Neutrophil (primary cell): Measurements from ENCODE around the gene CACNA1E.

Experiments used
- H3K27ac ChIP-seq: fragments of 200-600 bp; sonication (generic); 2 replicates; pipeline ENCODE4 v1.5.1; 2016; ENCODE audit warnings: mild to moderate bottlenecking, moderate library complexity
- H3K27me3 ChIP-seq: fragments of 200-600 bp; sonication (generic); 2 replicates; pipeline ENCODE4 v1.6.0; 2016; ENCODE audit warnings: mild to moderate bottlenecking
- H3K36me3 ChIP-seq: fragments of 200-600 bp; sonication (generic); 2 replicates; pipeline ENCODE4 v1.5.1; 2017
- H3K4me1 ChIP-seq, 2 experiments: fragments of 200-600 bp in 1 of 2; sonication (generic) in 1 of 2; 1 replicate in 1 of 2; 2 replicates in 1 of 2; pipeline versions ENCODE4 v1.5.1 to v1.6.1; 2013 to 2016; ENCODE audit warnings: low read depth in 1 of 2, low read length in 1 of 2, mild to moderate bottlenecking in 1 of 2, moderate library complexity in 1 of 2; ENCODE audit not compliant: control insufficient read depth in 1 of 2, insufficient read depth in 1 of 2
- H3K4me3 ChIP-seq, 2 experiments: fragments of 200-600 bp in 1 of 2; sonication (generic) in 1 of 2; 1 replicate in 1 of 2; 2 replicates in 1 of 2; pipeline ENCODE4 v1.5.1; 2013 to 2016; ENCODE audit warnings: low read depth in 1 of 2, low read length in 1 of 2, mild to moderate bottlenecking in 1 of 2, moderate library complexity in 1 of 2
- H3K9me3 ChIP-seq: fragments of 200-600 bp; sonication (generic); 2 replicates; pipeline ENCODE4 v1.5.1; 2016
- CTCF ChIP-seq: fragments of 200-600 bp; sonication (generic); IDR thresholded peaks from 2 replicates; pipeline ENCODE4 v1.5.1; 2016; ENCODE audit warnings: antibody characterized with exemption

Gene CACNA1E

GRCh38 chr1:181583598-181583997 is 100.3 kb downstream of the CACNA1E start:
- Histone ChIP-seq H3K27ac (no peak overlapping the region), H3K9me3 (no peaks in the 10 kb centered on the region), H3K4me1 (peaks cover 8 to 10% of the 10 kb centered on the region in 2 experiments), H3K4me3 (no peak overlapping the region), H3K27me3 (peaks cover 25% of the 10 kb centered on the region), H3K36me3 (no peaks in the 10 kb centered on the region)
- no peak for TF ChIP-seq CTCF

- Histone ChIP-seq H3K4me3 (no peak overlapping the region), H3K36me3 (no peaks in the 10 kb centered on the region), H3K27ac (no peak overlapping the region), H3K4me1 (peaks cover 8 to 10% of the 10 kb centered on the region in 2 experiments), H3K9me3 (no peaks in the 10 kb centered on the region), H3K27me3 (peaks cover 47% of the 10 kb centered on the region)
- no peak for TF ChIP-seq CTCF
These were observed 104.6 kb downstream of the CACNA1E start for GRCh38 chr1:181587870-181588438.

- no peak for TF ChIP-seq CTCF
- Histone ChIP-seq H3K27ac (no peak overlapping the region), H3K4me3 (no peak overlapping the region), H3K4me1 (peaks cover 8 to 10% of the 10 kb centered on the region in 2 experiments), H3K36me3 (no peaks in the 10 kb centered on the region), H3K27me3 (peaks cover 49% of the 10 kb centered on the region), H3K9me3 (no peaks in the 10 kb centered on the region)
These were observed 105.3 kb downstream of the CACNA1E start for GRCh38 chr1:181588631-181589030.

- Histone ChIP-seq H3K4me3 (no peak overlapping the region), H3K36me3 (no peaks in the 10 kb centered on the region), H3K27ac (no peak overlapping the region), H3K27me3 (peaks cover 36% of the 10 kb centered on the region), H3K9me3 (no peaks in the 10 kb centered on the region), H3K4me1 (peaks cover under 1 to 1% of the 10 kb centered on the region in 2 experiments)
- TF ChIP-seq CTCF: no peak
These were observed 109.0 kb downstream of the CACNA1E start for GRCh38 chr1:181592255-181592859.

- Histone ChIP-seq H3K9me3 (no peaks in the 10 kb centered on the region), H3K4me1 (no peaks in the 10 kb centered on the region)
- TF ChIP-seq CTCF: no peak
These were observed 109.7 kb downstream of the CACNA1E start for GRCh38 chr1:181593042-181593441.

More at GRCh38 chr1:181593042-181593441, 109.7 kb downstream of the CACNA1E start:
- H3K27me3 ChIP-seq: peaks cover 36% of the 10 kb centered on the region
- no peak overlapping the region for H3K27ac ChIP-seq
- no peak overlapping the region for H3K4me3 ChIP-seq
- H3K36me3 ChIP-seq: no peaks in the 10 kb centered on the region
